SK-N-MC (cell line): ENCODE measurements around the gene MYLIP.

Experiments
- EZH2 ChIP-seq: fragments of 200-600 bp; sonication (generic); IDR thresholded peaks from one replicate; pipeline ENCODE4 v1.6.1; 2017; ENCODE audit warnings: antibody characterized with exemption
- FOXP2 ChIP-seq: optimal IDR thresholded peaks from 2 replicates; pipeline ENCODE3; 2011; ENCODE audit warnings: mild to moderate bottlenecking, moderate library complexity; ENCODE audit not compliant: insufficient read depth; ENCODE audit errors: extremely low read length, control extremely low read depth
- POLR2AphosphoS5 ChIP-seq: IDR thresholded peaks from 2 replicates; pipeline ENCODE4 v1.6.1; 2012; ENCODE audit warnings: mild to moderate bottlenecking, low read depth, low read length, borderline replicate concordance

- TF ChIP-seq EZH2 (no peak), POLR2AphosphoS5 (no peak), FOXP2 (no peak)
Observed at GRCh38 chr6:16082361-16082760, 46.5 kb upstream of the MYLIP start.
